Glomerular endothelial cell (primary cell): ENCODE data around the gene PHOSPHO1. TPM values are rescaled to one million over a fixed set of nuclear protein-coding genes. Genes with fewer than 3 reads are reported as not detected.
"Not testable (repeated sequence)": the region's sequence is repeated elsewhere in the genome, so short reads cannot be mapped to it uniquely, and the experiment has no call there.

ENCODE experiments used
- DNase-seq: peaks from one replicate; pipeline ENCODE4 v3.0.0-alpha.2; 2011; ENCODE audit warnings: low read depth, low spot score; ENCODE audit errors: extremely low read depth
- total RNA-seq: library from RNA; depleted of rRNA; stranded (reverse); fragments of >200 nt; gene quantifications from 2 replicates; pipeline ENCODE4 v1.2.3, GENCODE V29; 2015

Gene PHOSPHO1, protein sequence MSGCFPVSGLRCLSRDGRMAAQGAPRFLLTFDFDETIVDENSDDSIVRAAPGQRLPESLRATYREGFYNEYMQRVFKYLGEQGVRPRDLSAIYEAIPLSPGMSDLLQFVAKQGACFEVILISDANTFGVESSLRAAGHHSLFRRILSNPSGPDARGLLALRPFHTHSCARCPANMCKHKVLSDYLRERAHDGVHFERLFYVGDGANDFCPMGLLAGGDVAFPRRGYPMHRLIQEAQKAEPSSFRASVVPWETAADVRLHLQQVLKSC
- 0.10 TPM in 1 of 2 replicates, not detected in the other for total RNA-seq

GRCh38 chr17:49230636-49231562 is at the start of gene PHOSPHO1:
PHOSPHO1 (minus strand) TSS chr17:49230787; CDS start chr17:49226691, 4,096 bp downstream.
- DNase-seq: no peak

GRCh38 chr17:49280061-49280460 is 49.5 kb upstream of the PHOSPHO1 start:
- no peak for DNase-seq

- not testable (repeated sequence) for DNase-seq
Observed at GRCh38 chr17:49279263-49280015, 48.9 kb upstream of the PHOSPHO1 start.

GRCh38 chr17:49278076-49278475 is 47.5 kb upstream of the PHOSPHO1 start:
- no peak for DNase-seq

DNA sequence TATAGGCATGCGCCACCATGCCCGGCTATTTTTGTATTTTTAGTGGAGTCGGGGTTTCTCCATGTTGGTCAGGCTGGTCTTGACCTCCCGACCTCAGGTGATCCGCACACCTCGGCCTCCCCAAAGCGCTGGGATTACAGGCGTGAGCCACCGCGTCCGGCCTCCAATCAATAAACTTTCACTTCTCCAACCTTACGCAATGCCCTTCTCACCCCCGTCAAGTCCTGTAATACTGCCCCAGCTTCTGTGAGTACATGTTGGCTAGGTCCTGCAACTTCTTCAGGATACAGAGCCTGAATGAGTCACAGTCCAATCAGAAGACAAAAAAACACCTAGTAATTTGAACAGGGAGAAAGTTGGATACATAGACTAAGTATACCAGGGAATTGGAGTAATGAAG is 47.1 kb upstream of the PHOSPHO1 start:
- no peak for DNase-seq

GRCh38 chr17:49275981-49276380 is 45.4 kb upstream of the PHOSPHO1 start:
- DNase-seq: not testable (repeated sequence)

DNA sequence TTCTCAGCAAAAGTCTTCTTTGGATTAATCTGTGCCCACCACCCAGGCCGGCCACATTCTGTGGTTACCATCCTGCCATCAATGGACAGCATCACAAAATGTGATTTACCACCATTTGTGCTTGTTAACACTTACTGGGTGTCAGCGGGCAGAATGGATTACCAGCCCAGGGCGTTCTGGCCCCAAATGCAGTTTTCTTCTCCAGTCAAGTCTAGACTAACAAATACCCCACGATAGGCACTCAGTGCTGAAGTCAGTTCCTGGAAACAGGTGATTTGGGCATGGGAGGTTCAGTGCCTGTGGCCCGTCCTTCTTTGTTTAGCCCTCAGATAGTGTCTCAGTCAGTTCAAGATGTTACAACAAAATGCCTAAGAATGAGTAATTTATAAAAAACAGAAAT is 38.8 kb upstream of the PHOSPHO1 start:
- DNase-seq: no peak

DNA sequence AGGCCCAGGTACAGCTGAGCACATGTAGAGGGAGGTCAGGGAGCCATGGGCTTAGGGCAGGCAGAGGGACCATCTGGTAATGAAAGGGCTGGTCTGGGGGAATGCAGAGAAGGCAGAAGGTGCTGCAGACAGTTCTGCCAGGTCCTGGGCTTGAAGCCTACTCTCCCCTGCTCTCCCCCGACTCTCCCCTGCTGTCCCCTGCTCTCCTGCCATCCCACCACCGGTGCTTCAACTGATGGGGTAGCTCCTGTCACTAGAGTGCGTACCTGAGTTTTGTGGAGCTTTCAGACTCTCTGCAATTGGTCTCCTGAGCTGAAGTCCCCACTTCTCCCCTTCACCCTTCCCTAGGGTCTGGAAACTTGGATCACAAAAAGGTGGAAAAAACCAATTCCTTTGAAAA is 37.3 kb upstream of the PHOSPHO1 start:
- no peak for DNase-seq

DNA sequence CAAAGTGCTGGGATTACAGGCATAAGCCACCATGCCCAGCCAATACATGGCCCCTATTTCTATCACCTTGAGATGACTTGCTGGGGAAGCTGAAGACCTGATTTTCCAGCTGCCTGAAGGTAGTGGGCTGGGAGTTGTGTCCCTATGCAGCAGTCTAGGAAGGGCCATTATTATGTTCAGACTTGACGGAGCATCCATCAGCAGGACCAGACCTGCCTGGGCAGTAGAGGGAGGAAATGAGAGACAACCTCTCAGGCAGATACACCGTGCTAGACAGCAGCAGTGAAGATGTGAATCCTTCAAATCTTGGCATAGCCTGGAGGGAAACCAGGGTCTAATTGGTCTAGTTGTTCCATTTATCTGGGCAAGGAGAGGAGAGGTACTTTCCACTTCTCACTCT is 35.6 kb upstream of the PHOSPHO1 start:
- no peak for DNase-seq

- not testable (repeated sequence) for DNase-seq
Observed at GRCh38 chr17:49261540-49261939, 31.0 kb upstream of the PHOSPHO1 start.

- peak; percentile 69 for DNase-seq
Observed at GRCh38 chr17:49260817-49261291, 30.3 kb upstream of the PHOSPHO1 start.

GRCh38 chr17:49260011-49260816 is 29.6 kb upstream of the PHOSPHO1 start:
- no peak for DNase-seq

DNA sequence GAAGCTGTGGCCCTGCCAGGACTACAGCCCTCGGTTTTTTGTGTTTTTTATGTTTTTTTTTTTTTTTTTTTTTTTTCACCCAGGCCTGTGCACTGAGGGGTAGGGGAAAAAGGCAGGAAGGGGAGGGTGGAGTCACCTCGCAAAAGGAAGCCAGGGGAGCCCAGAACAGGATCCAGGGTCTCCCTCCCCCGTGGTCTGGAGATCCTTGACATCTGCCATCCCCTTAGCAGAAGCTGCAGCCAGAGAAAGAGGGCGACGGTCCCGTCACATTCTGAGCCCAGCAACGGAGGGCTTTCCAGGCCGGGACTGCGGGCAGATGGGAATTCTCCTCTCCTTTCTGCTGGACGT is 29.1 kb upstream of the PHOSPHO1 start:
- no peak for DNase-seq

DNA sequence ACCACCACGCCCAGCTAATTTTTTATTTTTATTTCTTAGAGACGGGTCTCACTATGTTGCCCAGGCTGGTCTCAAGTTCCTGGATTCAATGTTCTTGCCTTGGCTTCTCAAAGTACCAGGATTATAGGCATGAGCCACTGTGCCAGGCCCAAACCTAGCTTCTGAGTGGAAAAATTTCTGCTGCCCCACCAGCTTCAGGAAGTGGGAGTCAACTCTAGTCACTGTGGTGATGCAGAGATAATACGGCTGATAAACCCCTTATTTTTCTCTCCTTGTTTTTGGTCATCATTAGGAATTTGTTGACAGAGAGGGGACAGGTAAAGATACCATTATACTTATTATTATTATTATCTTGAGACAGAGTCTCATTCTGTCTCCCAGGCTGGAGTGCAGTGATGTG is 27.8 kb upstream of the PHOSPHO1 start:
- no peak for DNase-seq

DNA sequence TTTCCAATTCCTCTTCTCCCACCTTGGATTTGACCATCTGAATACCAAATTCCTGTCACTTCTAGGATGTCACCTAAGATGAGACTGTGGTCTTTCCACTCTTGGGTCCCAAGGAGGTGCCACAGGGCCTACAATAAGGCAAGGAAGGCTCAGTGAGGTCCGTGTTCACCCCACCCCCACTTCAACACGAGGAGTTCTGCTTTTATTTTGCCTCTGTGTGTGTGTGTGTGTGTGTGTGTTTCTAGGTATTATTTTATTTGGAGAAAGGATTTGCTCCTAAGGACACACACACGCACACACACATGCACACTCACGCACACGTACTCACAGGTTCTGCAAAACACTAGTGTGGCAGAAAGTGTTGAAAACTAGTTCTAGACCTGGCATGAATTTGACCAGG is 24.5 kb upstream of the PHOSPHO1 start:
- no peak for DNase-seq

- no peak for DNase-seq
Observed at GRCh38 chr17:49254066-49254465, 23.5 kb upstream of the PHOSPHO1 start.

DNA sequence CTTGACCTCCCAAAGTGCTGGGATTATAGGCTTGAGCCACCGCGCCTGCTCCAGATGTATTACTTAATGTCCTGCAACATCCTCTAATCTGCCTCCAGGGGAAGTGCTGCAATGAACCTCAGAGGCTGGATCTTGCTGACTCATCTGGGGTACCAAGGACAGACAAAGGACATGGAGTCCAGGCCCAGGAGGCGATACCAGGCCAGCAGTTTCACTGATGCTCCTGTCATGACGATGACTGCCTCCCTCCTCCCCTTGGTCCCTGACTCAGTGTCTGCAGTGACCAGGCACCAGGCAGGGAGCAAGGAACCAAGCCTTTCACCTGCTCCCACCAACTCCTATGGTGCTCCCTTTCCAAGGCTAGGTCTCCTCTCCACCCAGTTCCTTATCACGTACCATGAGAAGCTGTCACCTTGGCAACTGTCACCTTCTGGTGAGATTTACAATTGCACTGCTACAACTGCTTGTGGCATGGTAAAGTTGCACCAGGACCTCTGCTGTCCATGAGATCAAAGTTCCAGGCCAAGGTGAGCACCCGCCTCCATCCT is 21.6 kb upstream of the PHOSPHO1 start:
- no peak for DNase-seq

DNA sequence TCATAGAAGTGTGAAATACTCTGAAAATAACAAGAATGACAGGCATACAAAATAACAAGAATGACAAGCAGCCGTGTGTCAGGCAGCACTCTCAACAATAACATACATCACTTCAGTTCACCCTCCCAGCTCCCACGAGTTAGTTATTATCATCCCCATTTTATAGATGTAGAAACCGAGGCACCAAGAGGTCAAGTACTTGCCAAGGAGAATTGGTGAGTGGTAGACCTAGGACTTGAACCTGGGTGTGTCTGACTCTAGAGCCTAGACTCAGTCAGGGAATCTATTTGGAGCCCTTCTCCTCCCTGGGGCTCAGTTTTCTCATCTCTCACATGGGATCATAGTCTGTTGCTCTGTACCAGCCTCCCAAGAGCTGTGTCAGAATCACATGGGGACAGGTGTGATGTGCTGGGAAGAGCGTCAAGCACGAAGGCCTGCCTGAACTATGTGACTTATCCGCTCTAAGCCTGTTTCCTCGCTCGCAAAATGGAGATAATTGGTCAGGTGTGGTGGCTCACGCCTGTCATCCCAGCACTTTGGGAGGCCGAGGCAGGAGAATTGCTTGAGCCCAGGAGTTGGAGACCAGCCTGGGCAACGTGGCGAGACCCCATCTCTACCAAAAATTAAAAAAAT is 19.4 kb upstream of the PHOSPHO1 start:
- no peak for DNase-seq

DNA sequence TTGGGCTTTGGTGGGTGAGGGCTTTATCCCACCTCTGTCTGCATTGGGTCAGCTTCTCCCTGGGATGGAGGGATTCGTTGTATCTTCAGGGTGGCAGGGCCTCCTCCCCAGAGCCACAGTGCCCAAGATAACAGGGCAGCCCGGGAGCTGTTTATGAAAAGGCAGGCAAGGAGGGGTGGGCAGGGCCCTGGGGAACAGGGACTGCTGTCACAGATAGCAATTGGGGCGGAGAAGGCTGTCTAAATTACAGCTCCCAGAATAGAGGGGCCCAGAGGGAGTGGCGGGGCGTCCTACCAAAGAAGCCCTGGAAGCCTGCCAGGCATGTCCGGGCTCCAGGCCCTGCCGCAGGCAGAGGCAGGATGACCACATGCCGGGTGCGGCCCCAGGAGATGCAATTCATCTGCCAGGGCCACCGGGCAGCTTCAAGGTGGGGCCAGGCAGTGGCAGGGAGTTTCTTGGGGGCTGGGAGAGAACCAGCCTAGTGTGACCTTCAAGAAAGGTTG is 18.8 kb upstream of the PHOSPHO1 start:
- DNase-seq: no peak
